Astrocyte (in vitro differentiated cells and primary cell): ENCODE data around the gene PRG2. TPM values are rescaled to one million over a fixed set of nuclear protein-coding genes. Genes with fewer than 3 reads are reported as not detected.

Experiments used
- DNase-seq: peaks from one replicate; pipeline ENCODE4 v3.0.0-alpha.2; 2010; ENCODE audit warnings: low read depth
- FAIRE-seq: peaks from 2 replicates; lab custom pipeline; 2011; peaks lifted over from hg19 to GRCh38; lab: Jason Lieb, UNC
- H2AFZ ChIP-seq: 2 replicates; pipeline ENCODE4 v1.6.0; 2012; ENCODE audit warnings: low read depth, low read length, inconsistent platforms
- H3K27ac ChIP-seq: 2 replicates; pipeline ENCODE4 v1.5.1; 2011; ENCODE audit warnings: low read depth, low read length, inconsistent platforms
- H3K27me3 ChIP-seq: 2 replicates; pipeline ENCODE4 v1.6.0; 2011; ENCODE audit warnings: low read length, inconsistent platforms; ENCODE audit not compliant: insufficient read depth
- H3K36me3 ChIP-seq: 2 replicates; pipeline ENCODE4 v1.5.1; 2011; ENCODE audit warnings: low read length, inconsistent platforms; ENCODE audit not compliant: insufficient read depth
- H3K4me1 ChIP-seq: 2 replicates; pipeline ENCODE4 v1.5.1; 2011; ENCODE audit warnings: low read length, inconsistent platforms; ENCODE audit not compliant: insufficient read depth
- H3K4me2 ChIP-seq: 2 replicates; pipeline ENCODE4 v1.6.0; 2012; ENCODE audit warnings: low read length, inconsistent platforms
- H3K4me3 ChIP-seq: 2 replicates; pipeline ENCODE4 v1.5.1; 2011; ENCODE audit warnings: low read depth, mild to moderate bottlenecking, low read length, inconsistent platforms; ENCODE audit not compliant: insufficient read depth
- H3K79me2 ChIP-seq: 2 replicates; pipeline ENCODE4 v1.6.0; 2012; ENCODE audit warnings: mild to moderate bottlenecking, low read length, inconsistent platforms; ENCODE audit not compliant: insufficient read depth
- H3K9ac ChIP-seq: 2 replicates; pipeline ENCODE4 v1.6.0; 2012; ENCODE audit warnings: mild to moderate bottlenecking, low read length, inconsistent platforms
- H3K9me3 ChIP-seq: 2 replicates; pipeline ENCODE4 v1.5.1; 2012; ENCODE audit warnings: low read depth, mild to moderate bottlenecking, low read length, inconsistent platforms; ENCODE audit not compliant: insufficient read depth
- H4K20me1 ChIP-seq: 2 replicates; pipeline ENCODE4 v1.6.0; 2012; ENCODE audit warnings: low read length, inconsistent platforms; ENCODE audit not compliant: insufficient read depth
- H3K27ac Mint-ChIP-seq: one replicate; pipeline ENCODE4 v1.8.0; 2021; ENCODE audit warnings: mild to moderate bottlenecking, mixed read lengths; ENCODE audit not compliant: unreplicated experiment
- H3K27me3 Mint-ChIP-seq: one replicate; pipeline ENCODE4 v1.8.0; 2021; ENCODE audit warnings: low read depth, mixed read lengths; ENCODE audit not compliant: unreplicated experiment
- H3K36me3 Mint-ChIP-seq: one replicate; pipeline ENCODE4 v1.8.0; 2021; ENCODE audit warnings: low read depth, mixed read lengths; ENCODE audit not compliant: unreplicated experiment
- H3K4me1 Mint-ChIP-seq: one replicate; pipeline ENCODE4 v1.8.0; 2021; ENCODE audit warnings: low read depth, mixed read lengths; ENCODE audit not compliant: unreplicated experiment
- H3K4me3 Mint-ChIP-seq: one replicate; pipeline ENCODE4 v1.8.0; 2021; ENCODE audit warnings: mild to moderate bottlenecking, moderate library complexity, mixed read lengths; ENCODE audit not compliant: unreplicated experiment
- H3K9me3 Mint-ChIP-seq: one replicate; pipeline ENCODE4 v1.8.0; 2021; ENCODE audit warnings: mild to moderate bottlenecking, mixed read lengths; ENCODE audit not compliant: unreplicated experiment
- CTCF ChIP-seq: IDR thresholded peaks from 2 replicates; pipeline ENCODE4 v1.5.1; 2011; ENCODE audit warnings: low read depth, mild to moderate bottlenecking, inconsistent platforms, low read length, moderate library complexity; ENCODE audit not compliant: insufficient read depth
- EZH2 ChIP-seq: IDR thresholded peaks from 2 replicates; pipeline ENCODE4 v1.6.1; 2012; ENCODE audit warnings: mild to moderate bottlenecking, low read length, inconsistent platforms; ENCODE audit not compliant: insufficient read depth
- total RNA-seq: library from RNA; stranded (reverse); gene quantifications from 2 replicates; pipeline ENCODE4 v1.2.1, GENCODE V29; 2021

PRG2 gene
- total RNA-seq, 1 donor from 2014 or later, result not detected

- no peak overlapping the region for H2AFZ ChIP-seq
- Mint-ChIP-seq H3K4me3 (no peak overlapping the region), H3K4me1 (no peaks in the 10 kb centered on the region), H3K9me3 (peaks cover 13% of the 10 kb centered on the region), H3K36me3 (peaks cover 3% of the 10 kb centered on the region), H3K27me3 (peaks cover 48% of the 10 kb centered on the region), H3K27ac (no peak overlapping the region)
- H3K4me2 ChIP-seq, result no peak overlapping the region
- FAIRE-seq, result no peak
- TF ChIP-seq EZH2 (no peak), CTCF (no peak)
- H3K4me3 ChIP-seq, result no peak overlapping the region
- peaks cover 12% of the 10 kb centered on the region for H3K27me3 ChIP-seq
- H3K36me3 ChIP-seq, result no peaks in the 10 kb centered on the region
- no peaks in the 10 kb centered on the region for H4K20me1 ChIP-seq
- no peaks in the 10 kb centered on the region for H3K9me3 ChIP-seq
- H3K27ac ChIP-seq, result no peak overlapping the region
- H3K4me1 ChIP-seq, result no peaks in the 10 kb centered on the region
- H3K9ac ChIP-seq, result no peak overlapping the region
- no peaks in the 10 kb centered on the region for H3K79me2 ChIP-seq
- no peak for DNase-seq
These were observed 29.5 kb downstream of the PRG2 start for GRCh38 chr11:57360991-57361390.

DNA sequence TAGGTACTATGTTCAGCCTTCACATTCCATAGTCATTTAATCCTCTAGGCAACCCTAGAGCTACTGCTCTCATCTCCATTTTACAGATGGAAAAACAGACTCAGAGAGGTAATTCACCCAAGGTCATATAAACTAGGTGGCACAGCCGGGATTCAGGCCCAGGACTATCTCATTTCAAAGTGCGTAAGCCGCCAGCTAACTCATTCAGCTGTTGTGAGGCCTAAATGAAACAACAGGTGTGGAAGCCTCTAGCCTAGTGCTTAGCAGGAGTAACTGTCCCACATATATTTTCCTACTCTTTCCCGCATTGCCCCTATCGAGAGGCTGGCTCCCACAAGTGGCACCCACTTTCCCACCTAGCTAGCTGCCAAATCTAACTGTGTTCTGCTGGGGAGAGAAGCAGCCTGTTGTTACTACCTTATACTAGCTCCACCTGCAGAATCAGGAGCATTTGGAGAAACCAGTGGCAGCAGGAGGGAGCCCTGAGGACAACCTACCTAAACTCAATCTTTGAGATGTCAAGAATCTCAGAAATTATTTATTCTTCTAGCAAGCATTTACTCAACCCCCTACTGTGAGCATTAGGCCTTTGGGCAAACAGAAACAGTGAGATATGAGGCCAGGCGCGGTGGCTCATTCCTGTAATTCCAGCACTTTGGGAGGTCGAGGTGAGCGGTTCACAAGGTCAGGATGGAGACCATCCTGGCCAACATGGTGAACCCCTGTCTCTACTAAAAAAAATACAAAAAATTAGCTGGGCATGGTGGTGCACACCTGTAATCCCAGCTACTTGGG lies 30.4 kb downstream of the PRG2 start:
- H3K9ac ChIP-seq, result no peak overlapping the region
- H3K4me3 ChIP-seq, result no peak overlapping the region
- H3K36me3 ChIP-seq, result no peaks in the 10 kb centered on the region
- peaks cover 14% of the 10 kb centered on the region for H3K27me3 ChIP-seq
- TF ChIP-seq CTCF (no peak), EZH2 (no peak)
- no peak overlapping the region for H3K4me2 ChIP-seq
- Mint-ChIP-seq H3K4me1 (no peaks in the 10 kb centered on the region), H3K36me3 (peaks cover 3% of the 10 kb centered on the region), H3K27me3 (peaks cover 44% of the 10 kb centered on the region), H3K27ac (no peak overlapping the region), H3K9me3 (peaks cover 13% of the 10 kb centered on the region), H3K4me3 (no peak overlapping the region)
- DNase-seq, result no peak
- no peaks in the 10 kb centered on the region for H3K79me2 ChIP-seq
- no peaks in the 10 kb centered on the region for H3K4me1 ChIP-seq
- no peak overlapping the region for H3K27ac ChIP-seq
- no peak overlapping the region for H2AFZ ChIP-seq
- no peaks in the 10 kb centered on the region for H4K20me1 ChIP-seq
- H3K9me3 ChIP-seq, result no peaks in the 10 kb centered on the region
- FAIRE-seq, result no peak

GRCh38 chr11:57359396-57359795 lies 31.1 kb downstream of the PRG2 start:
- Histone ChIP-seq H3K27ac (no peak overlapping the region), H3K36me3 (no peaks in the 10 kb centered on the region), H3K79me2 (no peaks in the 10 kb centered on the region), H4K20me1 (no peaks in the 10 kb centered on the region), H3K9me3 (no peaks in the 10 kb centered on the region), H3K4me3 (no peak overlapping the region), H3K4me2 (no peak overlapping the region), H3K27me3 (peaks cover 11% of the 10 kb centered on the region), H2AFZ (no peak overlapping the region), H3K9ac (no peak overlapping the region), H3K4me1 (no peaks in the 10 kb centered on the region)
- H3K27ac Mint-ChIP-seq, result no peak overlapping the region
- no peak for DNase-seq
- peaks cover 9% of the 10 kb centered on the region for H3K9me3 Mint-ChIP-seq
- no peak for FAIRE-seq
- peaks cover 40% of the 10 kb centered on the region for H3K27me3 Mint-ChIP-seq
- no peak overlapping the region for H3K4me3 Mint-ChIP-seq
- peaks cover 3% of the 10 kb centered on the region for H3K36me3 Mint-ChIP-seq
- no peaks in the 10 kb centered on the region for H3K4me1 Mint-ChIP-seq
- no peak for TF ChIP-seq CTCF
- TF ChIP-seq EZH2, result no peak
